HTERT RPE-1 (cell line): ENCODE results near the gene FBXO15.

Source experiments
- in situ Hi-C: fragments of 300-500 bp; cut with MboI; formaldehyde crosslinking; loops from 4 replicates; pipeline ENCODE4 v1.14.3; 2020; ENCODE audit warnings: low sequenced_read_pairs

The FBXO15 gene

GRCh38 chr18:74115046-74115445 lies 32.6 kb downstream of the FBXO15 start:
- in situ Hi-C loops, result no loop called here

- in situ Hi-C loops, result no loop called here
Measured at GRCh38 chr18:74114116-74114515, 33.5 kb downstream of the FBXO15 start.

- in situ Hi-C loops, result no loop called here
Measured at GRCh38 chr18:74113711-74114110, 33.9 kb downstream of the FBXO15 start.

- in situ Hi-C loops, result no loop called here
Measured at GRCh38 chr18:74110976-74111375, 36.7 kb downstream of the FBXO15 start.

- in situ Hi-C loops, result no loop called here
Measured at GRCh38 chr18:74110149-74110548, 37.5 kb downstream of the FBXO15 start.

- in situ Hi-C loops, result no loop called here
Measured at GRCh38 chr18:74108460-74108859, 39.2 kb downstream of the FBXO15 start.

GRCh38 chr18:74097803-74098202 lies 49.8 kb downstream of the FBXO15 start:
- in situ Hi-C loops, result no loop called here

GRCh38 chr18:74092922-74093321 lies 54.7 kb downstream of the FBXO15 start:
- in situ Hi-C loops, result no loop called here

GRCh38 chr18:74084184-74084855 lies 63.3 kb downstream of the FBXO15 start:
- in situ Hi-C loops, result no loop called here

- in situ Hi-C loops, result no loop called here
Measured at GRCh38 chr18:74083557-74083952, 64.1 kb downstream of the FBXO15 start.

GRCh38 chr18:74082742-74083556 lies 64.7 kb downstream of the FBXO15 start:
- in situ Hi-C loops, result no loop called here

- in situ Hi-C loops, result no loop called here
Measured at GRCh38 chr18:74081966-74082741, 65.5 kb downstream of the FBXO15 start.

GRCh38 chr18:74078257-74078656 lies 69.4 kb downstream of the FBXO15 start:
- in situ Hi-C loops, result no loop called here

GRCh38 chr18:74074668-74075564 lies 72.7 kb downstream of the FBXO15 start:
- in situ Hi-C loops, result no loop called here

GRCh38 chr18:74073957-74074667 lies 73.5 kb downstream of the FBXO15 start:
- in situ Hi-C loops, result no loop called here

GRCh38 chr18:74069178-74070050 lies 78.2 kb downstream of the FBXO15 start:
- in situ Hi-C loops, result no loop called here

GRCh38 chr18:74068296-74068695 lies 79.3 kb downstream of the FBXO15 start:
- in situ Hi-C loops, result no loop called here

- in situ Hi-C loops, result no loop called here
Measured at GRCh38 chr18:74066018-74066417, 81.6 kb downstream of the FBXO15 start.

- in situ Hi-C loops, result no loop called here
Measured at GRCh38 chr18:74065366-74065765, 82.3 kb downstream of the FBXO15 start.
